PC-3 (cell line): ENCODE measurements around the gene TMEM229B.

ENCODE experiments used
- EZH2 ChIP-seq: fragments of 300-600 bp; sonication (generic); IDR thresholded peaks from one replicate; pipeline ENCODE4 v1.6.1; 2017; ENCODE audit warnings: antibody characterized with exemption, mild to moderate bottlenecking, low read length; ENCODE audit not compliant: unreplicated experiment
- TF ChIP-seq, protein P1 (sequence below): fragments of 300-600 bp; sonication (generic); conservative IDR thresholded peaks from 2 replicates; pipeline ENCODE4 v1.5.1; 2017; ENCODE audit warnings: antibody characterized with exemption, low read depth, mild to moderate bottlenecking, low read length

DNA sequence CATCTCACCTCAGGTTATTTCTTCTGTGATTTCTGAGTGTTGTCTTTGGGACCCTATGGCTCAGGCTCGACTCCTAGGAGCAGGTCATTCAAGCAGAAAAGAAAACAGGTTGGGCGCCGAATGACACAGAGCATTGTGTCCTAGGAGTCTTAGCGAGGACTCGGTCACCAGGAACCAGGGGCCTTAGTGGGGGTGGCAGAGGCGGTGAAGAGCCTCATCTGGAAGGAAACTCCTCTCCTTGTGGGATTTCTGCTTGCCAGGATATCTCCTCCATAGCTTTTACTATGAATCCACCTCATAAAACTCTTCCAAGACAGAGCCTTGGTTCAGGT, 45.2 kb upstream of the TMEM229B start:
- TF ChIP-seq, protein P1, sequence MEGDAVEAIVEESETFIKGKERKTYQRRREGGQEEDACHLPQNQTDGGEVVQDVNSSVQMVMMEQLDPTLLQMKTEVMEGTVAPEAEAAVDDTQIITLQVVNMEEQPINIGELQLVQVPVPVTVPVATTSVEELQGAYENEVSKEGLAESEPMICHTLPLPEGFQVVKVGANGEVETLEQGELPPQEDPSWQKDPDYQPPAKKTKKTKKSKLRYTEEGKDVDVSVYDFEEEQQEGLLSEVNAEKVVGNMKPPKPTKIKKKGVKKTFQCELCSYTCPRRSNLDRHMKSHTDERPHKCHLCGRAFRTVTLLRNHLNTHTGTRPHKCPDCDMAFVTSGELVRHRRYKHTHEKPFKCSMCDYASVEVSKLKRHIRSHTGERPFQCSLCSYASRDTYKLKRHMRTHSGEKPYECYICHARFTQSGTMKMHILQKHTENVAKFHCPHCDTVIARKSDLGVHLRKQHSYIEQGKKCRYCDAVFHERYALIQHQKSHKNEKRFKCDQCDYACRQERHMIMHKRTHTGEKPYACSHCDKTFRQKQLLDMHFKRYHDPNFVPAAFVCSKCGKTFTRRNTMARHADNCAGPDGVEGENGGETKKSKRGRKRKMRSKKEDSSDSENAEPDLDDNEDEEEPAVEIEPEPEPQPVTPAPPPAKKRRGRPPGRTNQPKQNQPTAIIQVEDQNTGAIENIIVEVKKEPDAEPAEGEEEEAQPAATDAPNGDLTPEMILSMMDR, result no peak
- TF ChIP-seq EZH2, result no peak
